Calu3 (cell line): ENCODE results near the gene BCL7C. TPM values are rescaled to one million over a fixed set of nuclear protein-coding genes. Genes with fewer than 3 reads are reported as not detected.

Experiments used
- BruUV-seq: library from RNA; stranded (reverse); fragments of 400-500 nt; replicated peaks from 2 replicates; lab custom pipeline; 2021; lab: Mats Ljungman, UMichigan
- CTCF ChIA-PET: fragments of 300-600 bp; sonication (Branson Sonifier 250); formaldehyde crosslinking; loops from one replicate; lab custom pipeline; 2022; ENCODE audit warnings: antibody characterized with exemption; lab: Charles Lee
- DNase-seq: peaks from one replicate; pipeline ENCODE4 v3.0.0; 2022
- H3K27ac Mint-ChIP-seq: one replicate; pipeline ENCODE4 v1.8.0; 2022; ENCODE audit warnings: mixed read lengths; ENCODE audit not compliant: unreplicated experiment
- H3K27me3 Mint-ChIP-seq: one replicate; pipeline ENCODE4 v1.8.0; 2022; ENCODE audit warnings: mixed read lengths; ENCODE audit not compliant: unreplicated experiment
- H3K36me3 Mint-ChIP-seq: one replicate; pipeline ENCODE4 v1.8.0; 2022; ENCODE audit warnings: mild to moderate bottlenecking, moderate library complexity, mixed read lengths; ENCODE audit not compliant: insufficient read depth, unreplicated experiment
- H3K4me1 Mint-ChIP-seq: one replicate; pipeline ENCODE4 v1.8.0; 2022; ENCODE audit warnings: mild to moderate bottlenecking, low read depth, mixed read lengths; ENCODE audit not compliant: unreplicated experiment
- H3K4me3 Mint-ChIP-seq: one replicate; pipeline ENCODE4 v1.8.0; 2022; ENCODE audit warnings: mild to moderate bottlenecking, low read depth, moderate library complexity, mixed read lengths; ENCODE audit not compliant: unreplicated experiment
- H3K9me3 Mint-ChIP-seq: one replicate; pipeline ENCODE4 v1.8.0; 2022; ENCODE audit warnings: low read depth, mixed read lengths; ENCODE audit not compliant: unreplicated experiment
- intact Hi-C: fragments of 100-400 bp; cut with micrococcal nuclease; formaldehyde crosslinking; loops from one replicate; pipeline ENCODE4 v1.10.0; 2022; ENCODE audit not compliant: unreplicated experiment
- total RNA-seq: library from RNA; stranded (reverse); gene quantifications from 2 replicates; pipeline ENCODE4 v1.2.3, GENCODE V29; 2022
- TF ChIP-seq, protein P1 (sequence below): fragments of 200-600 bp; IDR thresholded peaks from one replicate; pipeline ENCODE4 v1.8.0; 2022; ENCODE audit warnings: antibody characterized with exemption; ENCODE audit not compliant: unreplicated experiment

BCL7C gene
- total RNA-seq, 1 experiment from 2014 or later = 26.6 TPM

GRCh38 chr16:30903596-30903995 lies 9.7 kb upstream of the BCL7C start:
- intact Hi-C loops = no loop called here
- Mint-ChIP-seq H3K4me1 (peaks cover 18% of the 10 kb centered on the region), H3K27ac (no peak overlapping the region), H3K4me3 (no peak overlapping the region), H3K36me3 (peaks cover 5% of the 10 kb centered on the region), H3K27me3 (no peaks in the 10 kb centered on the region), H3K9me3 (peaks cover 2% of the 10 kb centered on the region)
- BruUV-seq = no TSS peak
- TF ChIP-seq, protein P1, sequence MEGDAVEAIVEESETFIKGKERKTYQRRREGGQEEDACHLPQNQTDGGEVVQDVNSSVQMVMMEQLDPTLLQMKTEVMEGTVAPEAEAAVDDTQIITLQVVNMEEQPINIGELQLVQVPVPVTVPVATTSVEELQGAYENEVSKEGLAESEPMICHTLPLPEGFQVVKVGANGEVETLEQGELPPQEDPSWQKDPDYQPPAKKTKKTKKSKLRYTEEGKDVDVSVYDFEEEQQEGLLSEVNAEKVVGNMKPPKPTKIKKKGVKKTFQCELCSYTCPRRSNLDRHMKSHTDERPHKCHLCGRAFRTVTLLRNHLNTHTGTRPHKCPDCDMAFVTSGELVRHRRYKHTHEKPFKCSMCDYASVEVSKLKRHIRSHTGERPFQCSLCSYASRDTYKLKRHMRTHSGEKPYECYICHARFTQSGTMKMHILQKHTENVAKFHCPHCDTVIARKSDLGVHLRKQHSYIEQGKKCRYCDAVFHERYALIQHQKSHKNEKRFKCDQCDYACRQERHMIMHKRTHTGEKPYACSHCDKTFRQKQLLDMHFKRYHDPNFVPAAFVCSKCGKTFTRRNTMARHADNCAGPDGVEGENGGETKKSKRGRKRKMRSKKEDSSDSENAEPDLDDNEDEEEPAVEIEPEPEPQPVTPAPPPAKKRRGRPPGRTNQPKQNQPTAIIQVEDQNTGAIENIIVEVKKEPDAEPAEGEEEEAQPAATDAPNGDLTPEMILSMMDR = no peak
- CTCF ChIA-PET = no interaction called here
- DNase-seq = no peak

GRCh38 chr16:30903002-30903401 lies 9.1 kb upstream of the BCL7C start:
- TF ChIP-seq, protein P1 = no peak
- Mint-ChIP-seq H3K36me3 (peaks cover 5% of the 10 kb centered on the region), H3K4me3 (peak overlapping the region; percentile 72), H3K4me1 (peaks cover 18% of the 10 kb centered on the region), H3K27me3 (no peaks in the 10 kb centered on the region), H3K9me3 (peaks cover 2% of the 10 kb centered on the region), H3K27ac (peak overlapping the region; percentile 81)
- BruUV-seq = no TSS peak
- no peak for DNase-seq
- CTCF ChIA-PET = interaction anchor here (0.8 to 2.2 kb wide), 3 partner anchors 58 to 88 kb away, joined by 3 to 19 read pairs (median 3); no protein-coding TSS in a partner anchor
- intact Hi-C loops = no loop called here

DNA sequence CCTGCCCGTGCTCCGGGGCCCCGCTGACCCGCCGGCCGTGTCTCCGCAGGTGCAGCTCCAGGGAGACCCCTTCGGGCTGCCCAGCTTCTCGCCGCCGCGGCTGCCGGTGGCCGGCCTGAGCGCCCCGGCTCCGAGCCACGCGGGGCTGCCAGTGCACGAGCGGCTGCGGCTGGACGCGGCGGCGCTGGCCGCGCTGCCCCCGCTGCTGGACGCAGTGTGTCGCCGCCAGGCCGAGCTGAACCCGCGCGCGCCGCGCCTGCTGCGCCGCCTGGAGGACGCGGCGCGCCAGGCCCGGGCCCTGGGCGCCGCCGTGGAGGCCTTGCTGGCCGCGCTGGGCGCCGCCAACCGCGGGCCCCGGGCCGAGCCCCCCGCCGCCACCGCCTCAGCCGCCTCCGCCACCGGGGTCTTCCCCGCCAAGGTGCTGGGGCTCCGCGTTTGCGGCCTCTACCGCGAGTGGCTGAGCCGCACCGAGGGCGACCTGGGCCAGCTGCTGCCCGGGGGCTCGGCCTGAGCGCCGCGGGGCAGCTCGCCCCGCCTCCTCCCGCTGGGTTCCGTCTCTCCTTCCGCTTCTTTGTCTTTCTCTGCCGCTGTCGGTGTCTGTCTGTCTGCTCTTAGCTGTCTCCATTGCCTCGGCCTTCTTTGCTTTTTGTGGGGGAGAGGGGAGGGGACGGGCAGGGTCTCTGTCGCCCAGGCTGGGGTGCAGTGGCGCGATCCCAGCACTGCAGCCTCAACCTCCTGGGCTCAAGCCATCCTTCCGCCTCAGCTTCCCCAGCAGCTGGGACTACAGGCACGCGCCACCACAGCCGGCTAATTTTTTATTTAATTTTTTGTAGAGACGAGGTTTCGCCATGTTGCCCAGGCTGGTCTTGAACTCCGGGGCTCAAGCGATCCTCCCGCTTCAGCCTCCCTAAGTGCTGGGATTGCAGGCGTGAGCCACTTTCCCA lies 8.4 kb upstream of the BCL7C start:
- intact Hi-C loops = no loop called here

DNA sequence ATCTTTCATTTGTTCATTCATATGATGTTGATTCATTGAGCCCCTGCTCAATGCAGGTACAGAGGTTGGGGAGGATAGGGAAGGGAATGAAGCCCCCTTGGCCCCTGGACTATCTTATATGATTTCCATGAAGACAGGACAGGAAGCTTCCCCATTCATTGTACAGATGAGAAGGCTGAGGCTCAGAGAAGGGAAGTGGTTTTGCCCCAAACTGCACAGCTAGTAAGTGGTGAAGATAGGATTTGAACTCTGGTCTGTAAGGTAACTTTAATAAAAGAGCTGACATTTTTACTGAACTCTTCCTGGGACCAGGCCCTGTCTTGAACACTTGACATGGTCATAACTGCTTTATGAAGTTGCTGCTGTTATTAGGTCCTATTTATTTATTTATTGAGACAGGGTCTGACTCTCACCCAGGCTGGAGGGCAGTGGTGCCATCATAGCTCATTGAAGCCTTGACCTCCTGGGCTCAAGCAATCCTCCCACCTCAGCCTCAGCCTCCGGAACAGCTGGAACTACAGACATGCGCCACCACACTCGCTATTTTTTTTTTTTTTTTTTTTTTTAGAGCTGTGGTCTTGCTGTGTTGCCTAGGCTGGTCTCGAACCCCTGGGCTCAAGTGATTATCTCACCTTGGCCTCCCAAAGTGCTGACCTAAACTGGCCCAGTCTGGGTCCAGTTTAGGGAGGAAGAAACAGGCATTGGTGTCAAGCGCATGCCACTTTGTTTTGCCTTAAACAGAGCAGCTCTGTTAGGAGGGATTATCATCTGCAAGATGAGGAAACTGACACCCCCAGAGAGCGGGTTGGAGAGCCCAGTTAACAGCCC lies 7.5 kb upstream of the BCL7C start:
- Mint-ChIP-seq H3K4me3 (peak overlapping the region; percentile 36), H3K36me3 (peaks cover 13% of the 10 kb centered on the region), H3K4me1 (peaks cover 25% of the 10 kb centered on the region), H3K9me3 (peaks cover 2% of the 10 kb centered on the region), H3K27me3 (no peaks in the 10 kb centered on the region), H3K27ac (no peak overlapping the region)
- BruUV-seq = no TSS peak
- intact Hi-C loops = no loop called here
- no peak for DNase-seq
- CTCF ChIA-PET = interaction anchor here (0.7 to 2.2 kb wide), 3 partner anchors 57 to 154 kb away, joined by 3 to 19 read pairs (median 3); no protein-coding TSS in a partner anchor
- TF ChIP-seq, protein P1 = no peak

More for the DNA sequence above, 8.4 kb upstream of the BCL7C start:
- BruUV-seq = no TSS peak
- DNase-seq = peak; percentile 82
- CTCF ChIA-PET = interaction anchor here (0.8 to 2.2 kb wide), 3 partner anchors 58 to 87 kb away, joined by 3 to 19 read pairs (median 3); no protein-coding TSS in a partner anchor
- peaks cover 2% of the 10 kb centered on the region for H3K9me3 Mint-ChIP-seq
- TF ChIP-seq, protein P1 = no peak
- H3K27ac Mint-ChIP-seq = peak overlapping the region; percentile 81
- H3K4me3 Mint-ChIP-seq = peak overlapping the region; percentile 72
- peaks cover 5% of the 10 kb centered on the region for H3K36me3 Mint-ChIP-seq
- peaks cover 21% of the 10 kb centered on the region for H3K4me1 Mint-ChIP-seq
- H3K27me3 Mint-ChIP-seq = no peaks in the 10 kb centered on the region
